Caco-2 (cell line): ENCODE data around the gene MMS22L. TPM values are rescaled to one million over a fixed set of nuclear protein-coding genes. Genes with fewer than 3 reads are reported as not detected.

Source experiments
- BruUV-seq: library from RNA; stranded (reverse); fragments of 400-500 nt; replicated peaks from 2 replicates; lab custom pipeline; 2021; lab: Mats Ljungman, UMichigan
- CTCF ChIA-PET: fragments of 300-600 bp; sonication (Branson Sonifier 250); formaldehyde crosslinking; loops from one replicate; lab custom pipeline; 2022; ENCODE audit warnings: antibody characterized with exemption; lab: Charles Lee
- POLR2A ChIA-PET: fragments of 300-600 bp; sonication (Branson Sonifier 250); formaldehyde crosslinking; loops from one replicate; lab custom pipeline; 2022; ENCODE audit warnings: antibody characterized with exemption; lab: Charles Lee
- DNase-seq, 2 experiments: peaks; one replicate each; pipeline versions ENCODE4 v3.0.0 to v3.0.0-alpha.2; 2020 to 2022
- H3K27me3 ChIP-seq: replicated peaks from 2 replicates; pipeline ENCODE4 v1.6.0; 2011; ENCODE audit warnings: low read length; ENCODE audit not compliant: control insufficient read depth, insufficient read depth
- H3K36me3 ChIP-seq: 2 replicates; pipeline ENCODE4 v1.5.1; 2011; ENCODE audit warnings: low read length; ENCODE audit not compliant: control insufficient read depth, insufficient read depth
- H3K4me1 ChIP-seq: fragments of 250-450 bp; sonication (Bioruptor Pico); 2 replicates; pipeline ENCODE4 v1.5.1; 2020; ENCODE audit warnings: mild to moderate bottlenecking
- H3K4me3 ChIP-seq: 2 replicates; pipeline ENCODE4 v1.5.1; 2011; ENCODE audit warnings: low read depth, mild to moderate bottlenecking, control low read depth, low read length
- H3K9me3 ChIP-seq: fragments of 250-450 bp; sonication (Bioruptor Pico); 2 replicates; pipeline ENCODE4 v1.5.1; 2020; ENCODE audit warnings: mild to moderate bottlenecking, moderate library complexity
- H3K27ac Mint-ChIP-seq: one replicate; pipeline ENCODE4 v1.8.0; 2022; ENCODE audit warnings: mixed read lengths; ENCODE audit not compliant: unreplicated experiment
- H3K27me3 Mint-ChIP-seq: one replicate; pipeline ENCODE4 v1.8.0; 2022; ENCODE audit warnings: mixed read lengths; ENCODE audit not compliant: insufficient read depth, unreplicated experiment
- H3K36me3 Mint-ChIP-seq: one replicate; pipeline ENCODE4 v1.8.0; 2022; ENCODE audit warnings: mild to moderate bottlenecking, mixed read lengths; ENCODE audit not compliant: insufficient read depth, unreplicated experiment
- H3K4me1 Mint-ChIP-seq: one replicate; pipeline ENCODE4 v1.8.0; 2022; ENCODE audit warnings: low read depth, mixed read lengths; ENCODE audit not compliant: unreplicated experiment
- H3K4me3 Mint-ChIP-seq: one replicate; pipeline ENCODE4 v1.8.0; 2022; ENCODE audit warnings: mild to moderate bottlenecking, moderate library complexity, mixed read lengths; ENCODE audit not compliant: unreplicated experiment
- H3K9me3 Mint-ChIP-seq: one replicate; pipeline ENCODE4 v1.8.0; 2022; ENCODE audit warnings: mixed read lengths; ENCODE audit not compliant: unreplicated experiment
- CTCF ChIP-seq, 2 experiments: fragments of 200-600 bp in 1 of 2; IDR thresholded peaks; 1 replicate in 1 of 2; 2 replicates in 1 of 2; pipeline versions ENCODE4 v1.5.1 to v1.8.0; 2011 to 2022; ENCODE audit warnings: antibody characterized with exemption in 1 of 2, control low read depth in 1 of 2, inconsistent platforms in 1 of 2, low read depth in 1 of 2, low read length in 1 of 2, mild to moderate bottlenecking in 1 of 2, moderate library complexity in 1 of 2; ENCODE audit not compliant: insufficient read depth in 1 of 2, severe bottlenecking in 1 of 2, unreplicated experiment in 1 of 2
- intact Hi-C: fragments of 100-400 bp; cut with micrococcal nuclease; formaldehyde crosslinking; loops from one replicate; pipeline ENCODE4 v1.10.0; 2022; ENCODE audit not compliant: unreplicated experiment
- total RNA-seq: library from RNA; stranded (reverse); gene quantifications from 2 replicates; pipeline ENCODE4 v1.2.3, GENCODE V29; 2022

MMS22L gene
- total RNA-seq, 1 experiment from 2014 or later = 32.1 TPM

DNA sequence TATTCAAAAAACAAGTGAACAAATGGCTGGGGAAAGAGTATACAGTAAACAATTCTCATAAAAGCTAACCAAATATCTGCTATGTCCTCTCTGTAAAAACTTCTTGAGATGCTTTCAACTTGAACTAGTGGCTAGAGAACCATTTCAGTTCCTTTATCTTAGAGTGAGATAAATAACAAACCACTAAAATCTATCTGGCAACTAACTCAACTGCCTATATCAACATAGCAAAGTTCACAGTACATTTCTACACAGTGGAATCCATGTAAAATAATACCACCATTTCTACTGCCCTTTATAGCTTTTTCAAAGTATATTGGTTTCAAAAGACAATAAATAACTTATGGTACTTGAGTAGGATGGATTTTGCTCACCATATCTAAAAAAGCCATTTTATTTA lies 95.1 kb downstream of the MMS22L start:
- intact Hi-C loops = no loop called here
- Mint-ChIP-seq H3K36me3 (peaks cover 6% of the 10 kb centered on the region), H3K27me3 (no peaks in the 10 kb centered on the region), H3K9me3 (no peaks in the 10 kb centered on the region), H3K27ac (no peak overlapping the region), H3K4me3 (no peak overlapping the region), H3K4me1 (no peaks in the 10 kb centered on the region)
- H3K36me3 ChIP-seq = no peaks in the 10 kb centered on the region
- CTCF ChIA-PET = no interaction called here
- POLR2A ChIA-PET = no interaction called here
- H3K4me3 ChIP-seq = no peak overlapping the region
- DNase-seq = no peak
- H3K4me1 ChIP-seq = no peaks in the 10 kb centered on the region
- H3K27me3 ChIP-seq = no peaks in the 10 kb centered on the region
- no TSS peak for BruUV-seq
- TF ChIP-seq CTCF (IDR thresholded peaks at IDR 0.05; ENCODE audit: insufficient read depth in 1 of 2, low read depth in 1 of 2, low read length in 1 of 2, severe bottlenecking in 1 of 2, unreplicated experiment in 1 of 2) = no peak
- H3K9me3 ChIP-seq = no peaks in the 10 kb centered on the region

GRCh38 chr6:97186416-97186999 lies 96.5 kb downstream of the MMS22L start:
- H3K27me3 ChIP-seq = no peaks in the 10 kb centered on the region
- H3K4me1 Mint-ChIP-seq = no peaks in the 10 kb centered on the region
- intact Hi-C loops = loop anchor here (1.0 kb wide), 3 partner anchors 97 to 251 kb away; partner anchors contain the start of gene MMS22L
- H3K27ac Mint-ChIP-seq = no peak overlapping the region
- no peaks in the 10 kb centered on the region for H3K36me3 Mint-ChIP-seq
- H3K9me3 ChIP-seq = no peaks in the 10 kb centered on the region
- CTCF ChIA-PET = no interaction called here
- H3K4me1 ChIP-seq = no peaks in the 10 kb centered on the region
- no peaks in the 10 kb centered on the region for H3K27me3 Mint-ChIP-seq
- no peak overlapping the region for H3K4me3 ChIP-seq
- POLR2A ChIA-PET = no interaction called here
- no peaks in the 10 kb centered on the region for H3K9me3 Mint-ChIP-seq
- TF ChIP-seq CTCF (IDR thresholded peaks at IDR 0.05; ENCODE audit: insufficient read depth in 1 of 2, low read depth in 1 of 2, low read length in 1 of 2, severe bottlenecking in 1 of 2, unreplicated experiment in 1 of 2) = peak; percentile 77 to 81
- DNase-seq = peak; percentile 65 to 73
- BruUV-seq = no TSS peak
- no peaks in the 10 kb centered on the region for H3K36me3 ChIP-seq
- H3K4me3 Mint-ChIP-seq = no peak overlapping the region

GRCh38 chr6:97177905-97178304 lies 105.1 kb downstream of the MMS22L start:
- ChIA-PET CTCF (no interaction called here), POLR2A (no interaction called here)
- H3K27ac Mint-ChIP-seq = no peak overlapping the region
- intact Hi-C loops = no loop called here
- no peaks in the 10 kb centered on the region for H3K27me3 Mint-ChIP-seq
- Histone ChIP-seq H3K9me3 (no peaks in the 10 kb centered on the region), H3K4me1 (peaks cover 28% of the 10 kb centered on the region), H3K36me3 (no peaks in the 10 kb centered on the region), H3K27me3 (no peaks in the 10 kb centered on the region), H3K4me3 (no peak overlapping the region)
- no TSS peak for BruUV-seq
- H3K4me1 Mint-ChIP-seq = peaks cover 16% of the 10 kb centered on the region
- peak in 1 of 2 experiments; percentile 14 for DNase-seq
- no peak overlapping the region for H3K4me3 Mint-ChIP-seq
- peaks cover 20% of the 10 kb centered on the region for H3K9me3 Mint-ChIP-seq
- peaks cover 26% of the 10 kb centered on the region for H3K36me3 Mint-ChIP-seq
- no peak for TF ChIP-seq CTCF (IDR thresholded peaks at IDR 0.05; ENCODE audit: insufficient read depth in 1 of 2, low read depth in 1 of 2, low read length in 1 of 2, severe bottlenecking in 1 of 2, unreplicated experiment in 1 of 2)
